GM19328 (cell line): ENCODE results near the gene PXDC1.
"Not testable (repeated sequence)": the region's sequence is repeated elsewhere in the genome, so short reads cannot be mapped to it uniquely, and the experiment has no call there.

Source experiments
- ATAC-seq: cut with Tn5 transposase; IDR thresholded peaks from one replicate; pipeline ENCODE4 v1.9.1; 2021; ENCODE audit warnings: mild to moderate bottlenecking, moderate library complexity; ENCODE audit not compliant: unreplicated experiment

PXDC1 gene

DNA sequence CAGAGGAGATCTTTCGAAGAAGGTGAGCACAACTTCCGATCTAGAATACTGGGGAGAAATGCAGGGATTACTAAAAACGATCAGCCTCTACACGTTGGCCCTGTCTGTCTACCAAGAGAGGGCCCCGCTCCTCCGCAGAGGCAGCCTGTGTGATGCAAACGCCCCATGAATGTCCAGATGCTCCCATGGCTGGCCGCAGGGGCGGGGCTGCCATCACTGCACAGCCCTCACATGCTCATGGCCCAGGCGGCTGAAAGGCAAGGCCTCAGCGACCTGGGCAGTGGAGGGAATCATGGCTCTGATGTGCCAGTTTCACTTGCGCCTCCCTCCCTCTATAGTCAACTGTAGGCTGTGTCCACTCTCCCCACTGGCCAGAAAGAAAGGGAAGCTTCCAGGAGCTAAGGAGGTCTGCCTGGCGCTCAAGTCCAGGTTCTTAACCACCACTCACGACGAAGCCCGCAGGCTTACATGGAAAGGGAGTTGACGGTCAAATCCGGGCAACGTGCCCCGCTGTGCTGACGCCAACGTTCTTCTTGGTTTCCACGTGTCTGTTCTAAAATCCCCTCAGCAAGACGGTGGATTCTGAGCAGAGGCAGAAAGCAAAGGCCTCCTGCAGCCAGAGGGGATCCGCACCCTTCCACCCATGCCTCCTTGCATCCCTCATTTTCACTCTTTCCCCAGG lies 14.2 kb downstream of the PXDC1 start:
- ATAC-seq, result no peak

DNA sequence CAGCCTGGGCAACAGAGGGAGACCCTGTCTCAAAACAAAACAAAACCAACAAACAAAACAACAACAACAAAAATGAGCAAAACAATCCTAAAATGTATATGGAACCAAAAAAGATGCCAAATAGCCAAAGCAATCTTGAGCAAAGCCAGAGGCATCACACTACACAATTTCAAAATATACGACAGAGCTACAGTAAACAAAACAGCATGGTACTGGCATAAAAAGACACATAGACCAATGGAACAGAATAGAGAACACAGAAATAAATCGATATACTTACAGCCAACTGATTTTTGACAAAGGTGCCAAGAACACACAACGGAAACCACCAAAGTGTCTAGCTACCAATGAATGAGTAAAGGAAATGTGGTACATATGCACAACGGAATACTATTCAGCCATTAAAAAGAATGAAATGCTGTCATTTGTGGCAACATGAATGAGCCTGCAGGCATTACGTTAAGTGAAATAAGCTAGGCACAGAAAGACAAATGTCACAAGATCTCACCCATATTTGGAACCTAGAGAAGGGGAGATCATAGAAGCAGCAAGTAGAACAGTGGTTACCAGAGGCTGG lies 16.4 kb downstream of the PXDC1 start:
- no peak for ATAC-seq

DNA sequence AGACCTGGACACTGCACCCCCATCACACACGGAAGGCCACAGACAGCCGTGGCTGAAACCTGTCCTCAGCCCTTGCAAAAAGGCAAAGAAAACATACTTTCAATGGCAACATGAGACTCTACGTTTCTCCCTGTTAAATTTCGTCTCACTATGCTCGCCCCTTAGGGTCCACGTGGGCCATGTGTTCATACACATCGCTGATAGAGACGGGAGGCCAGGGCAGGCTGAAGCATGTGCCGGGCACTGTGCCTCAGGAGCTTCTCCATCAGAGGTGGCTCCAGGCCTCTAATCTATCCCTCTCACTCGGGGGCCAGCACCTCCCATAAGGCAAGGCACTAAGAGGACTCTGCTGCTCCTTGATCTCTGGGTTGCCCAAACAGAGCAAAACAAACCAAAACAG lies 17.5 kb downstream of the PXDC1 start:
- no peak for ATAC-seq

GRCh38 chr6:3733321-3733925 lies 18.1 kb downstream of the PXDC1 start:
- ATAC-seq, result no peak

DNA sequence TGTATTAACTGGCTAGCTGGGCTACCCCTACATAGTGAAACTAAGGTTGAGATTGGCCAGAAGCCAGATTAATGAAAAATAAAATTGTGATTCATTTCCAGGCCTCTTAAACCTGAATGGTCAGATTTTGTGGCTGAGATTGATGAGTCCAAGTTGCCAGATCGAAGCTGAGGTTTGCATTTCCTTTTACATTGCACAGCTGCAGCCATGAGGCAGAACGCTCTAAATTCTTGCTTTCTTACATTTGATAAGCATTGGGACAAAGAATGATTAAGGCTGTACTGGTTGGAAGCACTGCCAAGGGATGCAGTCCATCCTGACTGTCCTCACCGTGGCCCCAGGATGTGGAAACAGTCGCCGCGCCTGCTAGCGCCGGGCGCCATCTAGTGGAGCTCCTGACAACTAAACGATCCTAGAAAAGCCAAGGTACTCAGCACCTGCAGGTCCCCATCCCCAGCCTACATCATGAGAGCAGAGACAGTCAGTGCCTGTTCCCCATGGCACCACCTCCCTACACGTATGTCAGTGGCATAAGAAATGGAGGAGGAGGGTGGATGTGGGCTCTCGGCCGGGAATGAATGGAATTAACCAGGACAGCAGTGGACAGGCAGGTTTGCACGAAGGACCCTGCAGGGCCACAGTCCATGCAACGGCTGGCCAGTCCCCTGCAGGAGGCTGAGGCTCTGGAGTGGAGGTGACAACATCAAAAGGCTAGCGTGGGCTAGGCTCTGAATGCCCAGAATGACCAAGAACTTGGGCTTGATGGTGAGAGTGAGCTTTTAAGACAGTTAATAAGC lies 19.0 kb downstream of the PXDC1 start:
- ATAC-seq, result no peak

DNA sequence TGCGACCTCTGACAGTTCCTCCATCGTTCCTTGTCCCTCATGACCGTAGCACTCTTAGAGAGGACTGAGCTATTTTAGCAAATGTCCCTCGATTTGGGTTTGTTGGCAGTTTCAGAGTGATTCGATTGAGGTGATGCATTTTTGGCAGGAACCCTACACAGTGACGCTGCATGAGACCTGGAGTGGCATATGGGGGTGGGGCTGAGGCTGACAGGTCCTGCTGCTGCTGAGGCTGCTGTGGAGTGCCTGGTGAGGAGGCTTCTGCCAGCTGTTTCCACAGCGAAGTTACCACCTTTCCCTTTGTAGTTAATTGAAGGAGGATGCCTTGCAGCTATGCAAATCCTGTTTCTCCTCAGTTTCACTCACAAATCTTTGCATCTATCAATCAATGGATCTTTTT lies 19.8 kb downstream of the PXDC1 start:
- no peak for ATAC-seq

- no peak for ATAC-seq
These were observed 21.7 kb downstream of the PXDC1 start for GRCh38 chr6:3729603-3730344.

GRCh38 chr6:3727593-3728108 lies 23.9 kb downstream of the PXDC1 start:
- ATAC-seq, result no peak

GRCh38 chr6:3727036-3727435 lies 24.5 kb downstream of the PXDC1 start:
- ATAC-seq, result no peak

DNA sequence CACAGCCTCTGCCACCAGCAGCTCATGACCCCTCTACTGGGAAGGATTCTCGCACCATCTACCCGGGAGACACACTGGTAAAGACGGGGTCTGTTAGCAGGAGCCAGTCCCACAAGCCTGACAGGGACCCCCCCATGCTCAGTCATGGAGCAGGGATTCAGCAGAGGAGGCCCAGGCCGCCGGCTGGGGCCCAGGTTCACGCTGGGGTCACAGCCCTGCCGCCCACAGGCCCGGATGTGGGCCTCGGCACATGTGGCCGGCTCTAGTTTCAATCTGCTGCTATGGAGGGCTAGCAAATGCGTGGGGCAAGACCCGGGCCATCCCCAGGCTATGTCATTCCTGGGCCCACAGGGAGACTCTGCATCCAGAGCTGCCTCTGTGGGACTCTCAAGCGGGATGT lies 25.1 kb downstream of the PXDC1 start:
- ATAC-seq, result no peak

DNA sequence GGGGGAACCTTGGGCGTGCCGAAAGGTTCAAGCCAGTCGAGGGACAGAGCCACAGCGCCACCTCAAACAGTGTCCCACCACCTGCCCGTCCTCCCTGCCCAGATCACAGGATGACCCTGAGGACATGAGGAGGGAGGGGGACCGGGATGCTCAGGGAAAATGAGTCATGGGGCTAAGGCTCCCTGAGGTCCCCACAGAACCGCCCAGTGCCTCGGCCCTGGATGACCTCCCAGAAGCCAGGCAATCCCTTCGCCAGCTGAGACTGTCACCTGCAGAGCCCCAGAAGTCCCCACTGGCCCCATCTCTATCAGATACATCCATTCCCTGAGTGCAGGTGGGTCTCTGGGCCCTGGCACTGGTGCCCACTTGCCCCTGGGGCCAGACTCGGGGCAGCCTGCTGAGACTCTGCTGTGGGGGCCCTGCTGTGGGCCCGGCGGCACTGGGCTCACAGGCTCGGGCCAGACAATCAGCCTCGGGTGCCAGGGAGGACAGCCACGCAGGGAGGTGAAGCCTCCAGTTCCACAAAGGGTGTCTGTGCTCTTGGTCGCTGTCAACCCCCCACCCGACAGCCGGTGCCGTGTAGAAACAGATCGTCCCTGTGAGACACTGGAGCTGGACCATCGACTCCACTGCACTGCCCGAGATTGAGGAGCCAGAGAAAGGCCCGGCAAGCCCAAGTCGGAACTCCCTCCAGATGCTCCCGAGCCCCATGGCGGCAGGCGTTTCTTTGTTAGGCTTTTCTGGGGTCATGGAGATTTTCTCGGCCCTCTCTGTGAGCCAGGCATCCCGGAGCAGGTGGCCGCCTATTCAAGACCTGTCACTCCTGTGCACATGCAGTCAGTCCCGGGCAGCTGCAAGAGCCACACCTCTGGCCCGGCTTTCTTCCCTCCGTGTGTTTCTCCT lies 26.1 kb downstream of the PXDC1 start:
- no peak for ATAC-seq

DNA sequence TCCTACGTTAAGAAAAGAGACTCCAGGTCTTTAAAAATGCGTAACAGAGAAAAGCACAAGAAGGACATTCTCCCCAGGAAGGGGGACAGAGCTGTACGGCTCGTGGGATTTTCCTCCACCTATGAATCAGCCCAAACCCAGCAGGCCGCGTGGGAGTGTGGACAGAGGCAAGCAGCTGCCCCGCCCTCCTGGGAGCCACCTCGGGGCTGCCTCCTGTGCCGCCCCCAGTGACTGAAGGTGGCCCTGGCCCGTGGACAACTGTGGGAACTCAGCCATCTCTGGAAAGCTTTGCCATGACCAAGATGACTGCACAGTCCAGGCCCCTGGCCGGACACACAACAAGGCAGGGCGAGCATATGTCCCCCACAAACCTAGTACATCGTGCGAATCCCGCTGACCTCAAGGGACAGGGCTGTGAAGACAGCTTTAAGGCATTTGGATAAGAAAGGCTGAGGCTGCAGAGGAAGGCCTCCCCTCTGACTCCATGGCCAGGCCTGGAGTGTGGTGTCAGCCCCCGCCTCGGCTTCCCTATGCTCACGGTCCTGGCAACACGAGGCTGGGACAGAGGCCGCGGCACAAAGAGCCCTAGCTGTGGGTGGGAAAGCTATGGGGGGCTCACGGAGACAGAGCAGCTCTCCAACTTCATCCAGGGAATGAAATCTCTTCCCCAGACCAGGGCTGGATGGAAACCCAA lies 26.9 kb downstream of the PXDC1 start:
- ATAC-seq, result no peak

GRCh38 chr6:3723966-3724365 lies 27.5 kb downstream of the PXDC1 start:
- no peak for ATAC-seq

DNA sequence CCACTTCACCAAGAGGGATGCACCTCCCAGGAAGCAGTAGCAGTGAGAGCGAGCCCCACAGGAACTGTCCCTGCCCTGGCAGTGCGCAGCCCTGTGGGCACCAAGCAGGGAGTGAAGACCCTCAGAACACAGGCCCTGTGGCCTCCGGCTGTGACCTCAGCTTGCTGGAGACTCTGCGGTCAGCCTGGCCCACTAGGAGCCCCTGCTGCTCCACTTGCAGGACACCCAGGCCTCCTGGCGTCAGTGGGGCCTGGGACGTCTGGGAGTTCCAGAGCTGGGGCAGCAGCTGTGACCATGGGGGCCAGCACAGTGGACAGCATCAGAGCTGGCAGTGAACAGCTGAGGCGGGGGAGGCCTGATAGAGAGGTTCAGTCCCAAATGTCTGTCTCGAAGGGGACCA lies 28.3 kb downstream of the PXDC1 start:
- ATAC-seq, result no peak

- no peak for ATAC-seq
These were observed 28.7 kb downstream of the PXDC1 start for GRCh38 chr6:3722785-3723184.

- ATAC-seq, result no peak
These were observed 29.5 kb downstream of the PXDC1 start for GRCh38 chr6:3721810-3722621.

GRCh38 chr6:3720770-3721169 lies 30.7 kb downstream of the PXDC1 start:
- not testable (repeated sequence) for ATAC-seq
